Lower lobe of right lung (tissue), 2 donors: Measurements from ENCODE around the gene CADM1. TPM values are rescaled to one million over a fixed set of nuclear protein-coding genes. Genes with fewer than 3 reads are reported as not detected.

Source experiments
- ATAC-seq, 2 donors: fragments of 200-7000 bp; cut with Tn5 transposase; one replicate each; pipeline ENCODE4 v1.9.1; 2020 to 2022; ENCODE audit warnings: mild to moderate bottlenecking in 2 of 2, moderate library complexity in 2 of 2
- DNase-seq: peaks from one replicate; pipeline ENCODE4 v3.0.0-alpha.2; 2020
- H3K27ac ChIP-seq: fragments of 200-600 bp; one replicate; pipeline ENCODE4 v1.8.0; 2022
- H3K27me3 ChIP-seq: fragments of 200-600 bp; one replicate; pipeline ENCODE4 v1.8.0; 2022; ENCODE audit warnings: low read depth
- H3K36me3 ChIP-seq: fragments of 200-600 bp; one replicate; pipeline ENCODE4 v1.8.0; 2022; ENCODE audit warnings: mild to moderate bottlenecking
- H3K4me1 ChIP-seq: fragments of 200-600 bp; one replicate; pipeline ENCODE4 v1.8.0; 2022
- H3K4me3 ChIP-seq: fragments of 200-600 bp; one replicate; pipeline ENCODE4 v1.8.0; 2022; ENCODE audit warnings: mild to moderate bottlenecking
- H3K9me3 ChIP-seq: fragments of 200-600 bp; one replicate; pipeline ENCODE4 v1.8.0; 2022
- CTCF ChIP-seq: fragments of 200-600 bp; IDR thresholded peaks from one replicate; pipeline ENCODE4 v1.8.0; 2022; ENCODE audit warnings: antibody characterized with exemption, mild to moderate bottlenecking
- intact Hi-C: fragments of 100-400 bp; cut with DNase I; formaldehyde crosslinking; loops from one replicate; pipeline ENCODE4 v1.11.0; 2022
- total RNA-seq: library from RNA; stranded (reverse); fragmentation: NEBNext Ultra II Directional; extraction: Animal tissue kit (Norgen Biotek cat#: 25700); gene quantifications from one replicate; pipeline ENCODE4 v1.2.1, GENCODE V29; 2021
- donor health status: DM: no; HTN: yes; CAD: no; lungs with severe emphysema.

The CADM1 gene
- total RNA-seq, 1 donor from 2014 or later, result 149 TPM

GRCh38 chr11:115257678-115258077 is 246.5 kb downstream of the CADM1 start:
- intact Hi-C loops, result no loop called here
- TF ChIP-seq CTCF, result no peak
- Histone ChIP-seq H3K36me3 (no peaks in the 10 kb centered on the region), H3K4me3 (no peak overlapping the region), H3K27me3 (no peaks in the 10 kb centered on the region), H3K9me3 (no peaks in the 10 kb centered on the region), H3K27ac (no peak overlapping the region), H3K4me1 (no peaks in the 10 kb centered on the region)
- DNase-seq, result no peak
- ATAC-seq, result no peak

- no peak overlapping the region for H3K27ac ChIP-seq
- H3K4me3 ChIP-seq, result no peak overlapping the region
- ATAC-seq (no peak), DNase-seq (no peak)
- no peaks in the 10 kb centered on the region for H3K4me1 ChIP-seq
- TF ChIP-seq CTCF, result no peak
- no peaks in the 10 kb centered on the region for H3K9me3 ChIP-seq
- H3K27me3 ChIP-seq, result no peaks in the 10 kb centered on the region
- intact Hi-C loops, result no loop called here
- no peaks in the 10 kb centered on the region for H3K36me3 ChIP-seq
These were observed 246.9 kb downstream of the CADM1 start for GRCh38 chr11:115257270-115257669.

GRCh38 chr11:115256397-115257197 is 247.6 kb downstream of the CADM1 start:
- Histone ChIP-seq H3K4me3 (no peak overlapping the region), H3K27ac (no peak overlapping the region), H3K27me3 (no peaks in the 10 kb centered on the region), H3K9me3 (no peaks in the 10 kb centered on the region), H3K36me3 (no peaks in the 10 kb centered on the region), H3K4me1 (no peaks in the 10 kb centered on the region)
- ATAC-seq (peak in 1 of 2 donors; percentile 48), DNase-seq (no peak)
- no peak for TF ChIP-seq CTCF
- intact Hi-C loops, result no loop called here

GRCh38 chr11:115255006-115255762 is 249.0 kb downstream of the CADM1 start:
- Histone ChIP-seq H3K9me3 (no peaks in the 10 kb centered on the region), H3K27ac (no peak overlapping the region), H3K36me3 (no peaks in the 10 kb centered on the region), H3K27me3 (no peaks in the 10 kb centered on the region), H3K4me3 (no peak overlapping the region), H3K4me1 (no peaks in the 10 kb centered on the region)
- TF ChIP-seq CTCF, result no peak
- intact Hi-C loops, result no loop called here
- no peak for ATAC-seq
- no peak for DNase-seq

GRCh38 chr11:115251126-115251525 is 253.1 kb downstream of the CADM1 start:
- no peaks in the 10 kb centered on the region for H3K4me1 ChIP-seq
- TF ChIP-seq CTCF, result no peak
- no peaks in the 10 kb centered on the region for H3K36me3 ChIP-seq
- H3K9me3 ChIP-seq, result no peaks in the 10 kb centered on the region
- H3K4me3 ChIP-seq, result no peak overlapping the region
- DNase-seq (no peak), ATAC-seq (no peak)
- intact Hi-C loops, result no loop called here
- H3K27me3 ChIP-seq, result no peaks in the 10 kb centered on the region
- no peak overlapping the region for H3K27ac ChIP-seq
